Progenitor cell of endocrine pancreas (in vitro differentiated cells): ENCODE results near the gene LEFTY1. TPM values are rescaled to one million over a fixed set of nuclear protein-coding genes. Genes with fewer than 3 reads are reported as not detected.
"Not testable (repeated sequence)": the region's sequence is repeated elsewhere in the genome, so short reads cannot be mapped to it uniquely, and the experiment has no call there.

Experiments
- DNase-seq: peaks from one replicate; pipeline ENCODE4 v3.0.0; 2021; ENCODE audit warnings: low spot score; ENCODE audit not compliant: unreplicated experiment
- H3K27ac Mint-ChIP-seq: 2 replicates; pipeline ENCODE4 v1.8.0; 2021; ENCODE audit warnings: mild to moderate bottlenecking, moderate library complexity, mixed read lengths
- H3K27me3 Mint-ChIP-seq: 2 replicates; pipeline ENCODE4 v1.8.0; 2021; ENCODE audit warnings: mixed read lengths
- H3K36me3 Mint-ChIP-seq: 2 replicates; pipeline ENCODE4 v1.8.0; 2022; ENCODE audit warnings: mixed read lengths; ENCODE audit not compliant: insufficient read depth
- H3K4me1 Mint-ChIP-seq: 2 replicates; pipeline ENCODE4 v1.8.0; 2021; ENCODE audit warnings: low read depth, mixed read lengths
- H3K4me3 Mint-ChIP-seq: 2 replicates; pipeline ENCODE4 v1.8.0; 2021; ENCODE audit warnings: low read depth, mild to moderate bottlenecking, moderate library complexity, mixed read lengths
- H3K9me3 Mint-ChIP-seq: 2 replicates; pipeline ENCODE4 v1.8.0; 2021; ENCODE audit warnings: low read depth, mixed read lengths
- total RNA-seq: library from RNA; stranded (reverse); gene quantifications from 2 replicates; pipeline ENCODE4 v1.2.1, GENCODE V29; 2021
- TF ChIP-seq, protein P1 (sequence below): fragments of 200-600 bp; sonication (generic); IDR thresholded peaks from one replicate; pipeline ENCODE4 v1.5.0; 2021; ENCODE audit warnings: antibody characterized with exemption, mild to moderate bottlenecking; ENCODE audit not compliant: unreplicated experiment

Gene LEFTY1
- total RNA-seq, 1 donor from 2014 or later, result 26.0 TPM

DNA sequence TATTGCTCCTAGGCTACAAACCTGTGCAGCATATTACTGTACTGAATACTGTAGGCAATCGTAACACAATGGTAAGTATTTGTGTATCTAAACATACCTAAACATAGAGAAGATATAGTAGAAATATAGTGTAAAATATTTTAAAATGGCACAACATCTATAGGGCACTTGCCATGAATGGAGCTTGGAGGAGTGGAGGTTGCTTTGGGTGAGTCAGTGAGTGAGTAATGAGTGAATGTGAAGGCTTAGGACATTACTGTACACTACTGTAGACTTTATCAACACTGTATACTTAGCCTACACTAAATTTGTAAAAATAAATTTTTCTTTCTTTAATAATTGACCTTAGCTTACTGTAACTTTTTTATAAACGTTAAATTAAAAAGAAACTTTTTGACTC is 44.1 kb upstream of the LEFTY1 start:
- no peak overlapping the region for H3K4me3 Mint-ChIP-seq
- no peaks in the 10 kb centered on the region for H3K27me3 Mint-ChIP-seq
- no peaks in the 10 kb centered on the region for H3K36me3 Mint-ChIP-seq
- DNase-seq, result no peak
- H3K9me3 Mint-ChIP-seq, result no peaks in the 10 kb centered on the region
- TF ChIP-seq, protein P1, sequence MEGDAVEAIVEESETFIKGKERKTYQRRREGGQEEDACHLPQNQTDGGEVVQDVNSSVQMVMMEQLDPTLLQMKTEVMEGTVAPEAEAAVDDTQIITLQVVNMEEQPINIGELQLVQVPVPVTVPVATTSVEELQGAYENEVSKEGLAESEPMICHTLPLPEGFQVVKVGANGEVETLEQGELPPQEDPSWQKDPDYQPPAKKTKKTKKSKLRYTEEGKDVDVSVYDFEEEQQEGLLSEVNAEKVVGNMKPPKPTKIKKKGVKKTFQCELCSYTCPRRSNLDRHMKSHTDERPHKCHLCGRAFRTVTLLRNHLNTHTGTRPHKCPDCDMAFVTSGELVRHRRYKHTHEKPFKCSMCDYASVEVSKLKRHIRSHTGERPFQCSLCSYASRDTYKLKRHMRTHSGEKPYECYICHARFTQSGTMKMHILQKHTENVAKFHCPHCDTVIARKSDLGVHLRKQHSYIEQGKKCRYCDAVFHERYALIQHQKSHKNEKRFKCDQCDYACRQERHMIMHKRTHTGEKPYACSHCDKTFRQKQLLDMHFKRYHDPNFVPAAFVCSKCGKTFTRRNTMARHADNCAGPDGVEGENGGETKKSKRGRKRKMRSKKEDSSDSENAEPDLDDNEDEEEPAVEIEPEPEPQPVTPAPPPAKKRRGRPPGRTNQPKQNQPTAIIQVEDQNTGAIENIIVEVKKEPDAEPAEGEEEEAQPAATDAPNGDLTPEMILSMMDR, result no peak
- no peak overlapping the region for H3K27ac Mint-ChIP-seq
- peaks cover 3% of the 10 kb centered on the region for H3K4me1 Mint-ChIP-seq

DNA sequence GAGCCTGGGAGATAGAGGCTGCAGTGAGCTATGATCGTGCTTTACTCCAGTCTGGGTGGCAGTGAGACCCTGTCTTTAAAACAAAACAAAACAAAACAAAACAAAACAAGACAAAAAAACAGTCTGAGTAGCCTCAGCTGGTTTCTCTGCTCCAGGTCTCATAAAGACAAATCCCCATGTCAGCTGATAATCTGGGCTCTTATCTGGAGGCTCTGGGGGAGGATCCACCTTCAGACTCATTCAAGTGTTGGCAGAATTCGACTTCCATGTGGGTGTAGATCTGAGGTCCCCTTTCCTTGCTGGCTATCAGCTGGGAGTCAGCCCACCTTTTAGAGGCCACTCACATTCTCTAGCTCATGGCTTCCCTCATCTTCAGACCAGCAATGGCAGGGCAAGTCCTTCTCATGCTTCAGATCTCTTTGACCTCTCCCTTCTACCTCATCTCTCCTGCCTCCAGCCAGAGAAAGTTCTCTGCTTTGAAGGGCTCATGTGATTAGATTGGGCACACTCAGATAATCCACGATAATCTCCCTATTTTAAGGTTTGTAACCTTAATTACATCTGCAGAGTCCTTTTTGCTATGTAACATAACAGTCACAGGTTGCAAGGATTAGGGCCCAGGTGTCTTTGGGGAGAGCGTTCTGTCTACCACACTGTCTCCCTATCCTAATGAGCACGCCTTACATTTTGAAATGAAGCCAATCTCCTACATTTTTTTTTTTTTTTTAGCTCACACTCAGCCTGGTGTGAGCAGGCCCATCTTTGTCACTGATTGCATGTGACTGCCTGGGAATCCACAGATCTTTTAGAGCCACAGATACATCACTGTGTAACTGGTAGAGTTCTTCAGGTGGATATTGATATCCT is 42.6 kb upstream of the LEFTY1 start:
- no peaks in the 10 kb centered on the region for H3K27me3 Mint-ChIP-seq
- no peaks in the 10 kb centered on the region for H3K4me1 Mint-ChIP-seq
- no peak overlapping the region for H3K27ac Mint-ChIP-seq
- TF ChIP-seq, protein P1, result no peak
- H3K36me3 Mint-ChIP-seq, result no peaks in the 10 kb centered on the region
- H3K4me3 Mint-ChIP-seq, result no peak overlapping the region
- H3K9me3 Mint-ChIP-seq, result no peaks in the 10 kb centered on the region
- no peak for DNase-seq

DNA sequence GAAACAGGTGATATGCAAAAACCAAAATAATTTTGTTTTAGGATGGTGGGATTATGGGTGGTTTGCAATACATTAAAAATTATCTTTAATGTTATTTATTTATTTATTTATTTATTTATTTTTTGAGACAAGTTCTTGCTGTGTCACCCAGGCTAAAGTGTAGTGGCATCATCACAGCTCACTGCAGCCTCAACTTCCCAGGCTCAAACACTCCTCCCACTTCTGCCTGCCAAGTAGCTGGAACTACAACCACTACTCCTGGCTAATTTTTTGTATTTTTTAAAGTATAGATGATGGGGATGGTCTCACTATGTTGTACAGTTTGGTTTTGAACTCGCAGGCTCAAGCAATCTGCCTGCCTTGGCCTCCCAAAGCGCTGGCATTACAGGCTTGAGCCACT is 41.6 kb upstream of the LEFTY1 start:
- H3K27me3 Mint-ChIP-seq, result no peaks in the 10 kb centered on the region
- H3K4me1 Mint-ChIP-seq, result no peaks in the 10 kb centered on the region
- no peak for DNase-seq
- H3K4me3 Mint-ChIP-seq, result no peak overlapping the region
- no peaks in the 10 kb centered on the region for H3K9me3 Mint-ChIP-seq
- no peaks in the 10 kb centered on the region for H3K36me3 Mint-ChIP-seq
- TF ChIP-seq, protein P1, result no peak
- H3K27ac Mint-ChIP-seq, result no peak overlapping the region

DNA sequence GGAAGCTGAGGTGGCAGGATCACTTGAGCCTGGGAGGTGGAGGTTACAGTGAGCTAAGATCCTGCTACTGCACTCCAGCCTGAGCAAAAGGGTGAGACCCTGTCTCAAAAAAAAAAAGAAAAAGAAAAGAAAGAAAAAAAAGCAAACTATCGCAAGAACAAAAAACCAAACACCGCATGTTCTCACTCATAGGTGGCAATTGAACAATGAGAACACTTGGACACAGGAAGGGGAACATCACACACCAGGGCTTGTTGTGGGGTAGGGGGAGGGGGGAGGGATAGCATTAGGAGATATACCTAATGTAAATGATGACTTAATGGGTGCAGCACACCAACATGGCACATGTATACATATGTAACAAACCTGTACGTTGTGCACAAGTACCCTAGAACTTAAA is 40.5 kb upstream of the LEFTY1 start:
- H3K4me1 Mint-ChIP-seq, H3K27ac Mint-ChIP-seq, H3K36me3 Mint-ChIP-seq, DNase-seq, H3K27me3 Mint-ChIP-seq, H3K9me3 Mint-ChIP-seq, H3K4me3 Mint-ChIP-seq: not testable (repeated sequence)

DNA sequence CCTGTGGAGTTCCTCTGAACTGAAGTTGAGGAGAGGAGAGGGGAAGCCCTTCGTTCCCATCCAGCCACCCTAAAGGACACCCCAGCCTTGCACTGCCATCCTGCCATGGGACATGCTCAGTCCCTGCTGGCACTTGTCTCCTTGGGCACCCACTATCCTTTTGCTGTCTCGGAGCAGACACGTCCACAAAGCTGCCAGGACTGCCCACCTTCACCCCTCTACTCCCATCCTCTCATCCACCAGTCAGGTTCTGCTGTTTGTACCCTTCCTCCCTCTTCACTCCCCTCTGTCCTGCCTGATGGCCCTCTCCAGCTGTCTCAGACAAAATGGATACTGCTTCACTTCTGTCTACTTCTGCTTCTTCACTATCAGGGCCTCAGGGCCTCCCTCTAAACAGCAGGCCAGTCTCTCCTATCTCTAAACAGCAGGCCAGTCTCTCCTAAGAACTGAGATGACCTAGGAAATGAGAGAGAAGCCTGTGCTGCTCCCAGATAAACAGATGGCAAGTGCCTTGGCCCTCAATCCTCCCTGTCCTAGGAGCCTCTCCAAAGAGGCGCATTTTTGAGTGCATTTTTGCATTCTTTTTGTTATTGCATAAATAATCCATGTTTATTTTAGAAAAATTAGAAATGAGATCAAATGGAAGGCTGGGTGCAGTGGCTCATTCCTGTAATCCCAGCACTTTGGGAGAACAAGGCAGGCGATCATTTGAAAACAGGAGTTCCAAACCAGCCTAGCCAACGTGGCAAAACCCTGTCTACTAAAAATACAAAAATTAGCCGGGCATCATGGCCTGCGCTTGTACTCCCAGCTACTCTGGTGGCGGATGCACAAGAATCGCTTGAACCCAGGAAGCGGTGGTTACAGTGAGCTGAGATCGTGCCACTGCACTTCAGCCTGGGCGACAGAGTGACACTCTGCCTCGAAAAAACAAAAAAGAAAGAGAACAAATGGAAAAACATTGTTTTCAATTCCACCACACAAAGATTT is 39.5 kb upstream of the LEFTY1 start:
- no peak overlapping the region for H3K4me3 Mint-ChIP-seq
- no peak for DNase-seq
- TF ChIP-seq, protein P1, result no peak
- H3K9me3 Mint-ChIP-seq, result no peaks in the 10 kb centered on the region
- H3K4me1 Mint-ChIP-seq, result no peaks in the 10 kb centered on the region
- no peaks in the 10 kb centered on the region for H3K27me3 Mint-ChIP-seq
- no peaks in the 10 kb centered on the region for H3K36me3 Mint-ChIP-seq
- H3K27ac Mint-ChIP-seq, result no peak overlapping the region
